SH-SY5Y (cell line): Measurements from ENCODE around the gene HOXB6.

Experiments
- GATA2 ChIP-seq: IDR thresholded peaks from 2 replicates; pipeline ENCODE4 v1.6.1; 2011; ENCODE audit warnings: mild to moderate bottlenecking, low read depth, low read length
- GATA3 ChIP-seq: IDR thresholded peaks from 2 replicates; pipeline ENCODE4 v1.6.1; 2011; ENCODE audit warnings: low read depth, mild to moderate bottlenecking, low read length, moderate library complexity

DNA sequence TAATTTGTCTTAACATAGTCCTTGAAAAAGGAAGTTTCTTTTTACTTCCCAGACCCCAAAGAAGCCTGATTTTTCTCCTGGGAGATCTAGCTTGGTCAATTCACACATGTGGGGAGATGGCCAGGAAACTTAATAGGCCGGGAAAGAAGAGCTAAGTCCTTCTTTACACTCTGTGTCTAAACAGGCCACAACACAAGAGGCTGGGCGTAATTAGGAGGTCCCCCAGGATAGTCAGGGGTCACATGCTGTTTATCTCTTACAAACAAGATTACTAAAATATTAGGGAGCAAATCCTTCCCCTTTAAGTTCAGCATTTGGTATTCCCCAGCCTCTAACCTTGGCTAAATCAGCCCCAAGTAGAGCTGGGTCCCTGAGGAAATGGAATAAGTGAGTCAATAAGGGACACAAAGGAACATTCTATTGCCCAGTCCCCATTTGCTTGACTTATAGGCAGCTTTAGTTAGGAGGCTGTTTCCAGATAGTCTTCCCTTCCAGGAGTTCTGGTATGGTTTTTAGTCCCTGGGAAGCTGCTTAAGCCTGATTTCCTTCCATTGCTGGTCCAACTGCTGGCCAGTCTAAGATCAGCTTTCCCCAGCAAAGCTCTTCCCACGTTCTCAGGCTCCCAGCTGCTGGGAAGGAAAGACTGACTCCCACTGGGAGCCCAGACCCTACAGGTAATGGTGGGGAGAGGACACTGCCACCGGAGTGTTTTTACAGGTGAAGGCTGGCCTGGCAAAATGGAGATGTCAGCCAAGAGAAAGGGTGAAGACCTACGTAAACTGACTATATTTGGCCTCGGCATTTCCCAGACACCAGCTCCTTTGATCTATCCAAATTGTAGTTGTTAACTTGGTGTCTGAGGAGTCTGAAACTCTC lies 35.4 kb upstream of the HOXB6 start:
- no peak for TF ChIP-seq GATA2
- no peak for TF ChIP-seq GATA3
